ENCODE results near the gene KRTAP4-5.

DNA sequence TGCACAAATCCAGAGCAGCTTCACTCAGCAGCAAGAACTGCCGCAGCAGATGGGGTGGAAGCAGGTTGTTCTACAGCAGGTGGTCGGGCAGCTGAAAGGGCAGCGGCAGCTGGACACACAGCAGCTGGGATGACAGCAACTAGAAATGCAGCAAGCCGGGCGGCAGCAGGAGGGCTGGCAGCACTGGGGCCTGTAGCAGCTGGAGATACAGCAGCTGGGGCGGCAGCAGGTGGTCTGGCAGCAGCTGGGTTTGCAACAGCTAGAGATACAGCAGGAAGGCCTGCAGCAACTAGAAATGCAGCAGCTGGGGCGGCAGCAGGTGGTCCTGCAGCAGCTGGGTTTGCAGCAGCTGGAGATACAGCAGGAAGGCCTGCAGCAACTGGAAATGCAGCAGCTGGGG, 17.9 kb upstream of the KRTAP4-5 start:
- TF ChIP-seq CTCF (IDR thresholded peaks at IDR 0.05): no peak
- TF ChIP-seq POLR2A (IDR thresholded peaks at IDR 0.05): no peak
